Type B pancreatic cell (in vitro differentiated cells): ENCODE results near the gene RNF7. TPM values are rescaled to one million over a fixed set of nuclear protein-coding genes. Genes with fewer than 3 reads are reported as not detected.

Experiments
- DNase-seq: peaks from one replicate; pipeline ENCODE4 v3.0.0; 2021; ENCODE audit warnings: mixed read lengths; ENCODE audit not compliant: unreplicated experiment; ENCODE audit errors: extremely low spot score
- H3K27ac Mint-ChIP-seq: 2 replicates; pipeline ENCODE4 v1.8.0; 2021; ENCODE audit warnings: mild to moderate bottlenecking, mixed read lengths
- H3K27me3 Mint-ChIP-seq: 2 replicates; pipeline ENCODE4 v1.8.0; 2021; ENCODE audit warnings: mixed read lengths
- H3K36me3 Mint-ChIP-seq: 2 replicates; pipeline ENCODE4 v1.8.0; 2021; ENCODE audit warnings: mixed read lengths
- H3K4me1 Mint-ChIP-seq: one replicate; pipeline ENCODE4 v1.8.0; 2021; ENCODE audit warnings: mixed read lengths; ENCODE audit not compliant: unreplicated experiment
- H3K4me3 Mint-ChIP-seq: 2 replicates; pipeline ENCODE4 v1.8.0; 2021; ENCODE audit warnings: mild to moderate bottlenecking, mixed read lengths
- H3K9me3 Mint-ChIP-seq: 2 replicates; pipeline ENCODE4 v1.8.0; 2021; ENCODE audit warnings: mixed read lengths
- CTCF ChIP-seq: fragments of 200-600 bp; sonication (generic); conservative IDR thresholded peaks from 2 replicates; pipeline ENCODE4 v1.5.0; 2021; ENCODE audit warnings: antibody characterized with exemption, mild to moderate bottlenecking
- total RNA-seq: library from RNA; stranded (reverse); gene quantifications from 2 replicates; pipeline ENCODE4 v1.2.1, GENCODE V29; 2021; ENCODE audit warnings: low replicate concordance

RNF7 gene
- total RNA-seq, 1 donor from 2014 or later = 107 TPM

- Mint-ChIP-seq H3K27me3 (no peaks in the 10 kb centered on the region), H3K9me3 (peaks cover 2% of the 10 kb centered on the region), H3K36me3 (peaks cover 5% of the 10 kb centered on the region), H3K4me3 (no peak overlapping the region), H3K4me1 (peaks cover 6% of the 10 kb centered on the region), H3K27ac (no peak overlapping the region)
- no peak for DNase-seq
- no peak for TF ChIP-seq CTCF
These were observed 23.4 kb upstream of the RNF7 start for GRCh38 chr3:141714671-141715070.

GRCh38 chr3:141722081-141722480 is 16.0 kb upstream of the RNF7 start:
- Mint-ChIP-seq H3K4me1 (no peaks in the 10 kb centered on the region), H3K27ac (no peak overlapping the region), H3K36me3 (no peaks in the 10 kb centered on the region), H3K4me3 (no peak overlapping the region), H3K27me3 (no peaks in the 10 kb centered on the region), H3K9me3 (no peaks in the 10 kb centered on the region)
- DNase-seq = no peak
- no peak for TF ChIP-seq CTCF

DNA sequence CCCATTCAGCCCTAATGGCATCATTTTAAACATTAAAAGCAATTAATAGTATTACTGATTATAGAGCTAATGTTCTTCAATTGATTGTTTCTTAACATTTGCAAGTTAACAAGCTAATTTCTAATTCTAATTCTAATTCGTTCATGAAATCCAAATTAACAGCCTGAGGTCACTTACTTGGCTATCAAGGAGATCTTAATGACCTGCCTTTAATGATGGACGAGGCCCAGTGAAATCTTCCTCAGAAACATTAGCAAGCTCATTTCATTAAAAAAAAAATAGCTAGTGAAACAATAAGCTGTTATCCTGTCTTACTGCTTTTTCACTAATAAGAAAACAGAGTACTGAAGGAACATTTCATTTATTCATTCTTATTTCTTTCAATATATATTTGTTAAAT is 15.4 kb upstream of the RNF7 start:
- no peak overlapping the region for H3K27ac Mint-ChIP-seq
- no peaks in the 10 kb centered on the region for H3K27me3 Mint-ChIP-seq
- no peaks in the 10 kb centered on the region for H3K36me3 Mint-ChIP-seq
- TF ChIP-seq CTCF = no peak
- no peaks in the 10 kb centered on the region for H3K9me3 Mint-ChIP-seq
- H3K4me3 Mint-ChIP-seq = no peak overlapping the region
- no peaks in the 10 kb centered on the region for H3K4me1 Mint-ChIP-seq
- no peak for DNase-seq

DNA sequence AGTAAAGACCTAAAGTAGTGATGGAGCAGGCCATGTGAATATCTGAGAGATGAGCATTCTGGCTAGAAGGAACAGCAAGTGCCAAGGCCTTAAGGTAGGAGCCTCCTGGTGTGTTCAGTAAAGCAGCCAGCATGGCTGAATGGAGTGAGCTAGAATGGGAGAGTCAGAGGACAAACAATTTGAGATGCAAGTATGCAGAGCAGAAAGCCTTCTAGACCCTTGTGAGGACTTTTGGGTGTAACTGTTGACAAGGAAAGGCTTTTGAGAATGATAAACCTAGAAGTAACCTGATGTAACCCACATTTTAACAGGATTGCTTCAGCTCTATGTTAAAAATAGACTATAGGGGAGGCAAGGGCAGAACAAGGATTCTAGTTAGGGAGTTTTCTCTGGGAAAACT is 14.8 kb upstream of the RNF7 start:
- H3K36me3 Mint-ChIP-seq = no peaks in the 10 kb centered on the region
- H3K27ac Mint-ChIP-seq = no peak overlapping the region
- no peaks in the 10 kb centered on the region for H3K4me1 Mint-ChIP-seq
- DNase-seq = no peak
- H3K4me3 Mint-ChIP-seq = no peak overlapping the region
- H3K27me3 Mint-ChIP-seq = no peaks in the 10 kb centered on the region
- H3K9me3 Mint-ChIP-seq = no peaks in the 10 kb centered on the region
- TF ChIP-seq CTCF = no peak

DNA sequence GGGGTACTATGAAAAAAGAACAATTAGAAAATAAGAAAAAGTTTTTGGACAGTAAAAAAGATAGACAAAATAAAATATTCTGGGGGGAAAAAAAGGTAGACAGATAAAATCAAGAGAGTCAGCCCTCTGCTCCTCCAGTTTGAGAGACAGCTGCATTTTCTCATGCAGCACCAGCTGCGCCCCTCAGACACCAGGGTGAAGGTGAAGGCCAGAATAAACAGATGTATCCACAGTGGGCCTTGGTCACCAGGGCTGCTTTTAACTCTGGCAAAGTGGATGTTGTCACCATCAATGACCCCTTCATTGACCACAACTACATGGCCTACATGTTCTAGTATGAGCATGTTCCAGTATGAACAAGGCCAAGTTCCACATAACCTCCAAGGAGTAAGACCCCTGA is 13.9 kb upstream of the RNF7 start:
- TF ChIP-seq CTCF = no peak
- no peak overlapping the region for H3K27ac Mint-ChIP-seq
- H3K27me3 Mint-ChIP-seq = no peaks in the 10 kb centered on the region
- H3K4me3 Mint-ChIP-seq = no peak overlapping the region
- H3K36me3 Mint-ChIP-seq = no peaks in the 10 kb centered on the region
- no peaks in the 10 kb centered on the region for H3K9me3 Mint-ChIP-seq
- DNase-seq = no peak
- no peaks in the 10 kb centered on the region for H3K4me1 Mint-ChIP-seq

DNA sequence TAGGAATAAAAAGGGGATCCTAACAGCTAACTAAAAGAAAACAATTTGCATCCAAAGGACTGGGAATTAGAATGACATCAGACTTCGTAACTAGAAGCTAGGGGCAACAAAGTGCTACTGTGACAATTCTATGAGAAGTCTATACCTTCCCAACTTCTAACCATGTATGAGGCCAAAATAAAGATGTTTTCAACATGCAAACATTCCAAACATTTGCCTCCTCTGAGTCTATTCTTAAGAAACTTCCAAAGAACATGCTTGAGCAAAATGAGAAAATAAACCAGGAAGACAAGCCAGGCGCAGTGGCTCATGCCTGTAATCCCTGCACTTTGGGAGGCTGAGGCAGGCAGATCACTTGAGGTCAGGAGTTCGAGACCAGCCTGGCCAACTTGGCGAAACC is 13.1 kb upstream of the RNF7 start:
- no peak for DNase-seq
- Mint-ChIP-seq H3K27me3 (no peaks in the 10 kb centered on the region), H3K9me3 (no peaks in the 10 kb centered on the region), H3K4me3 (no peak overlapping the region), H3K27ac (no peak overlapping the region), H3K36me3 (no peaks in the 10 kb centered on the region), H3K4me1 (no peaks in the 10 kb centered on the region)
- no peak for TF ChIP-seq CTCF
